ENCODE measurements around the gene MYL6. TPM values are rescaled to one million over a fixed set of nuclear protein-coding genes. Genes with fewer than 3 reads are reported as not detected.
A peak's percentile ranks its signal among the peaks of the same experiment; 100 is the strongest.

Gene MYL6
- total and polyA plus RNA-seq, 2 experiments from 2014 or later = 2,618 to 6,680 TPM

DNA sequence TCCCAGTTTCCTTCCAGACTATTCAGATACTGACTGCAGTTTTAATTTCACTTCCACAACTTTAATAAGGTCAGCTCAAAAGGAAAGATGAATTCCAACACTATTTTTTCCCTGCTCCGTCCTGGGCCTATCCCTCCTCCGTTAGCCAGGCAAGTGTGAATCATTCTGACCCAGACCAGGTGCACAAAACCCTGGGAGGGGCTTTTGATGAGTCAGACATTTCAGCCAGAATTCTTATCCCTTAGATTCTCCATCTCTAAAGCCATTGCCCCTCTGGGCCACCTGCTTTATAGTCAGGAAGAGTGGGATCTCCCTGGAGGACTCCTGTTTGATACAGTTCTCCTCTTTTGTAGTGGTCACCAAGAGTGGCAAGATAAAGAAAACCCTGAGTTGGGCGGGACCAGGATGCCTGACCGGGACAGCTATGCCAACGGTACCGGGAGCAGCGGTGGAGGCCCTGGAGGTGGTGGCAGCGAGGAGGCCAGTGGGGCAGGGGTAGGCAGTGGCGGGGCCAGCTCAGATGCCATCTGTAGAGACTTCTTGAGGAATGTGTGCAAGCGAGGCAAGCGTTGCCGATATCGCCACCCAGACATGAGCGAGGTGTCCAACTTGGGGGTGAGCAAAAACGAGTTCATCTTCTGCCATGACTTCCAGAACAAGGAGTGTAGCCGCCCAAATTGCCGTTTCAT lies 37.9 kb upstream of the MYL6 start:
- TF ChIP-seq, protein P1, sequence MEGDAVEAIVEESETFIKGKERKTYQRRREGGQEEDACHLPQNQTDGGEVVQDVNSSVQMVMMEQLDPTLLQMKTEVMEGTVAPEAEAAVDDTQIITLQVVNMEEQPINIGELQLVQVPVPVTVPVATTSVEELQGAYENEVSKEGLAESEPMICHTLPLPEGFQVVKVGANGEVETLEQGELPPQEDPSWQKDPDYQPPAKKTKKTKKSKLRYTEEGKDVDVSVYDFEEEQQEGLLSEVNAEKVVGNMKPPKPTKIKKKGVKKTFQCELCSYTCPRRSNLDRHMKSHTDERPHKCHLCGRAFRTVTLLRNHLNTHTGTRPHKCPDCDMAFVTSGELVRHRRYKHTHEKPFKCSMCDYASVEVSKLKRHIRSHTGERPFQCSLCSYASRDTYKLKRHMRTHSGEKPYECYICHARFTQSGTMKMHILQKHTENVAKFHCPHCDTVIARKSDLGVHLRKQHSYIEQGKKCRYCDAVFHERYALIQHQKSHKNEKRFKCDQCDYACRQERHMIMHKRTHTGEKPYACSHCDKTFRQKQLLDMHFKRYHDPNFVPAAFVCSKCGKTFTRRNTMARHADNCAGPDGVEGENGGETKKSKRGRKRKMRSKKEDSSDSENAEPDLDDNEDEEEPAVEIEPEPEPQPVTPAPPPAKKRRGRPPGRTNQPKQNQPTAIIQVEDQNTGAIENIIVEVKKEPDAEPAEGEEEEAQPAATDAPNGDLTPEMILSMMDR (IDR thresholded peaks at IDR 0.05; ENCODE audit: low read depth, low read length) = no peak
- Histone ChIP-seq H3K4me3 (no peak overlapping the region), H3K27ac (peak overlapping the region; percentile 89), H3K9me3 (ENCODE audit: low read depth) (no peaks in the 10 kb centered on the region), H3K36me3 (no peaks in the 10 kb centered on the region), H3K4me1 (ENCODE audit: low read depth) (peaks cover 29% of the 10 kb centered on the region), H3K27me3 (no peaks in the 10 kb centered on the region)
- no peak for DNase-seq (ENCODE audit: low read depth in 1 of 2, low spot score in 1 of 2)

DNA sequence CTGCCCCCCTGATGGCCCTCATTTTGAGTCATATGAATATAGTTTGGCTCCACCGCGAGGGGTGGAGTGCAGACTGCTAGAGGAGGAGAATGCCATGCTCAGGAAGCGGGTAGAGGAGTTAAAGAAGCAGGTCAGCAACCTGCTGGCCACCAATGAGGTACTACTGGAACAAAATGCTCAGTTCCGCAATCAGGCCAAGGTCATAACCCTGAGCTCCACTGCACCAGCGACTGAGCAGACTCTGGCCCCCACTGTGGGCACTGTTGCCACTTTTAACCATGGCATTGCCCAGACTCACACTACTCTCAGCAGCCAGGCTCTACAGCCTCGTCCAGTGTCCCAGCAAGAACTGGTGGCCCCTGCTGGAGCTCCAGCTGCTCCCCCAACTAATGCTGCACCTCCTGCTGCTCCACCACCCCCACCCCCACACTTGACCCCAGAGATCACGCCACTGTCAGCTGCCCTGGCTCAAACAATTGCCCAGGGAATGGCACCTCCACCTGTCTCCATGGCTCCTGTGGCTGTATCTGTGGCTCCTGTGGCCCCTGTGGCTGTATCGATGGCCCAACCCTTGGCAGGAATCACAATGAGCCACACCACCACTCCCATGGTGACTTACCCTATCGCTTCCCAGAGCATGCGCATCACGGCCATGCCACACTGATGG lies 36.8 kb upstream of the MYL6 start:
- no peak overlapping the region for H3K4me3 ChIP-seq
- no peaks in the 10 kb centered on the region for H3K9me3 ChIP-seq (ENCODE audit: low read depth)
- DNase-seq (ENCODE audit: low read depth in 1 of 2, low spot score in 1 of 2) = no peak
- peak overlapping the region; percentile 89 for H3K27ac ChIP-seq
- TF ChIP-seq, protein P1 (IDR thresholded peaks at IDR 0.05; ENCODE audit: low read depth, low read length) = no peak
- no peaks in the 10 kb centered on the region for H3K36me3 ChIP-seq
- H3K4me1 ChIP-seq (ENCODE audit: low read depth) = peaks cover 33% of the 10 kb centered on the region
- H3K27me3 ChIP-seq = no peaks in the 10 kb centered on the region

DNA sequence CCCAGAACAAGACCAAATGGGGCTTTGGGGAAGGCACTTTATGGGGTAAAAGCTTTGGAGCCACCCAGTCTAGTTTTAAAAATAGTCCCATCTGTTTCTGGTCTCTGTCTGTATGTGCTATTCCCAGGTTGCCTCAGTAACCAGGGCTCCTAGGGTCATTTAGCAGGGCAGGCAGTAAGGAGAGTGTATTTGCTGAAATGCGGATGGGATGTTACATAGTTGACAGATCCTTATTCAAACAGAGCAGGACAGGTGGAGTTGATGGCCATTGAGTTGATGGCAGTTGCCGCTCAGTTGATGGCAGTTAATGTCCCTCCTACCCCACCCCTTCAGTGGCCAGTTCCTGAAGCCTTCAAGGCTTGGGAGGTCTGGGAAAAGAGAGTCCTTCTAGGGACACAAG lies 35.5 kb upstream of the MYL6 start:
- Histone ChIP-seq H3K27me3 (no peaks in the 10 kb centered on the region), H3K9me3 (ENCODE audit: low read depth) (no peaks in the 10 kb centered on the region), H3K4me3 (no peak overlapping the region), H3K4me1 (ENCODE audit: low read depth) (peaks cover 46% of the 10 kb centered on the region), H3K36me3 (no peaks in the 10 kb centered on the region), H3K27ac (peak overlapping the region; percentile 89)
- TF ChIP-seq, protein P1 (IDR thresholded peaks at IDR 0.05; ENCODE audit: low read depth, low read length) = no peak
- no peak for DNase-seq (ENCODE audit: low read depth in 1 of 2, low spot score in 1 of 2)

DNA sequence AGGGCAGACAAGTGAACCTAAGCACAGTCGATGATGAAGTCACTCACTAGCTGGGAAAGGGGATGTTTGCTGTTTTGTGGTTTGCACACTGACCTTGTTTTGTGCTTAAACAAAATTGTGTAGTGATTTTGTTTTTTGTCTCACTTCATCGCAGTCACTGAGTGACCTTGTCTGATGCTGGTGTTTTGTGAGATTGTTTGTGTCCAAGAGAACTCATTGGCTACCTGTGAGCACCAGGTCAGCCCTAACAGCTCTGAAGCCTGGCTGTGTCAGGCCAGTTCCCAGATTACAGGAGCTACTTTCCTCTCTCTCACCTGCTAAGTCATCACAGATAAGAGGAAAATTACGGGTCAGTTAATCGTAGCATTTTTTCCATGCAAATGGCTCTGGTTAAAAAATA lies 34.0 kb upstream of the MYL6 start:
- DNase-seq (ENCODE audit: low read depth in 1 of 2, low spot score in 1 of 2) = no peak
- Histone ChIP-seq H3K27ac (peak overlapping the region; percentile 44), H3K27me3 (no peaks in the 10 kb centered on the region), H3K9me3 (ENCODE audit: low read depth) (no peaks in the 10 kb centered on the region), H3K36me3 (no peaks in the 10 kb centered on the region), H3K4me3 (no peak overlapping the region), H3K4me1 (ENCODE audit: low read depth) (peaks cover 41% of the 10 kb centered on the region)
- TF ChIP-seq, protein P1 (IDR thresholded peaks at IDR 0.05; ENCODE audit: low read depth, low read length) = no peak

DNA sequence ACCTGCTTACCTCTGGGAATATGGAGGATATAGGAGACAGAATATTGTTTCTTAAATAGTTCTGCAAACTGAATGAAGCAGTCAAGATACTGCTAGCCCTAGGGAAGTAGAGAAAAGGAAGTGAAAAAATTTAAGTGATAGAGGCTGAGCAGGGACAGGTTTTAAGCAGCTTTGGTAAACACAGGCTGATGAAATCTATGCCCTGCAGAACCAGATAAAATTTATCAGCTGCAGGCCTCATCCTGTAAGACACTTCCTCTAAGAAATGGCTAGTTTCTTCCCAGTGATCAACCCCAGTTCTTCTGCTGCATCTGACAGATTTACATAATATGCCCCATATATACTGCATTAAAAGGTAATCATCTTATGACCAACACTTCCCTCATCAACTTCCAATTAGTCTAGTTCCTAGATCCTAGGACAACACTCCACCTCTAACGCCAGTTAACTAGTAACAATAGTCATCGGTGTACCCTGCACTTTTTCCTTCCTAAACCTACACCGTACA lies 31.4 kb upstream of the MYL6 start:
- peaks cover 35% of the 10 kb centered on the region for H3K4me1 ChIP-seq (ENCODE audit: low read depth)
- DNase-seq (ENCODE audit: low read depth in 1 of 2, low spot score in 1 of 2) = no peak
- TF ChIP-seq, protein P1 (IDR thresholded peaks at IDR 0.05; ENCODE audit: low read depth, low read length) = no peak
- H3K9me3 ChIP-seq (ENCODE audit: low read depth) = no peaks in the 10 kb centered on the region
- peaks cover 7% of the 10 kb centered on the region for H3K36me3 ChIP-seq
- H3K27me3 ChIP-seq = no peaks in the 10 kb centered on the region
- H3K27ac ChIP-seq = peak overlapping the region; percentile 46
- no peak overlapping the region for H3K4me3 ChIP-seq
